ENCODE data around the gene FHOD3. TPM values are rescaled to one million over a fixed set of nuclear protein-coding genes. Genes with fewer than 3 reads are reported as not detected.

The FHOD3 gene
- total and polyA plus RNA-seq, 2 of the 8 experiments (the other 6 are each of a cell fraction or from before 2014, with no cell fraction given) = 9.7 to 10.5 TPM

- TF ChIP-seq E2F6 (IDR thresholded peaks at IDR 0.05) = no peak
- no peak for TF ChIP-seq NRF1 (IDR thresholded peaks at IDR 0.05; ENCODE audit: low read depth, low read length)
- no peak for TF ChIP-seq SIRT6 (IDR thresholded peaks at IDR 0.05; ENCODE audit: low read length)
- TF ChIP-seq SP4 (IDR thresholded peaks at IDR 0.05; ENCODE audit: low read length) = no peak
Observed at GRCh38 chr18:36397033-36397432, 99.5 kb downstream of the FHOD3 start (continued).
